Tibial nerve (tissue), 4 donors: Measurements from ENCODE around the gene EML6. TPM values are rescaled to one million over a fixed set of nuclear protein-coding genes. Genes with fewer than 3 reads are reported as not detected.

Experiments
- DNase-seq, 2 donors: peaks; one replicate each; pipeline ENCODE4 v3.0.0-alpha.2; 2019; ENCODE audit warnings: low spot score in 2 of 2
- H3K27ac ChIP-seq, 4 donors: fragments of 200-600 bp; sonication (generic) in 3 of 4; one replicate each; pipeline ENCODE4 v1.5.1; 2017 to 2019; ENCODE audit warnings: mild to moderate bottlenecking in 1 of 4
- H3K27me3 ChIP-seq, 2 donors: fragments of 200-600 bp; sonication (generic) in 1 of 2; one replicate each; pipeline versions ENCODE4 v1.5.1 to v1.6.0; 2017 to 2019
- H3K36me3 ChIP-seq, 3 donors: fragments of 200-600 bp; sonication (generic); one replicate each; pipeline ENCODE4 v1.5.1; 2018 to 2019
- H3K4me1 ChIP-seq, 4 donors: fragments of 200-600 bp; sonication (generic) in 3 of 4; one replicate each; pipeline ENCODE4 v1.5.1; 2017 to 2019
- H3K4me3 ChIP-seq, 4 donors: fragments of 200-600 bp; sonication (generic) in 3 of 4; one replicate each; pipeline ENCODE4 v1.5.1; 2017 to 2019; ENCODE audit warnings: mild to moderate bottlenecking in 1 of 4, moderate library complexity in 1 of 4
- H3K9me3 ChIP-seq, 4 donors: fragments of 200-600 bp; sonication (generic) in 3 of 4; one replicate each; pipeline ENCODE4 v1.5.1; 2017 to 2019
- EP300 ChIP-seq, 2 donors: sonication (generic); formaldehyde crosslinking; IDR thresholded peaks; one replicate each; pipeline ENCODE4 v1.6.1; 2017; ENCODE audit warnings: antibody characterized with exemption in 2 of 2, mild to moderate bottlenecking in 1 of 2
- POLR2A ChIP-seq, 2 donors: fragments of 450-650 bp; IDR thresholded peaks; one replicate each; pipeline ENCODE4 v1.6.1; 2017; ENCODE audit warnings: antibody characterized with exemption in 2 of 2, mild to moderate bottlenecking in 2 of 2, moderate library complexity in 2 of 2
- WGBS, 2 donors: methylation state at CpG; one replicate each; pipeline ENCODE4 v1.1.5; 2018; 5-methylcytosine and 5-hydroxymethylcytosine counted together
- total RNA-seq, 4 donors: library from RNA; depleted of rRNA; stranded (reverse); fragments of >200 nt; gene quantifications; one replicate each; pipeline ENCODE4 v1.1.0, GENCODE V29; 2016
- TF ChIP-seq, protein P1 (sequence below), 5 experiments: fragments of 200-600 bp in 3 of 5; fragments of 450-650 bp in 2 of 5; sonication (generic) in 3 of 5; IDR thresholded peaks; one replicate each; pipeline ENCODE4 v1.5.1; 2016 to 2019; ENCODE audit warnings: antibody characterized with exemption in 5 of 5, mild to moderate bottlenecking in 3 of 5, moderate library complexity in 2 of 5

The EML6 gene
- total RNA-seq, 4 donors from 2014 or later, result 0.60 to 18.0 (median 0.93) TPM

DNA sequence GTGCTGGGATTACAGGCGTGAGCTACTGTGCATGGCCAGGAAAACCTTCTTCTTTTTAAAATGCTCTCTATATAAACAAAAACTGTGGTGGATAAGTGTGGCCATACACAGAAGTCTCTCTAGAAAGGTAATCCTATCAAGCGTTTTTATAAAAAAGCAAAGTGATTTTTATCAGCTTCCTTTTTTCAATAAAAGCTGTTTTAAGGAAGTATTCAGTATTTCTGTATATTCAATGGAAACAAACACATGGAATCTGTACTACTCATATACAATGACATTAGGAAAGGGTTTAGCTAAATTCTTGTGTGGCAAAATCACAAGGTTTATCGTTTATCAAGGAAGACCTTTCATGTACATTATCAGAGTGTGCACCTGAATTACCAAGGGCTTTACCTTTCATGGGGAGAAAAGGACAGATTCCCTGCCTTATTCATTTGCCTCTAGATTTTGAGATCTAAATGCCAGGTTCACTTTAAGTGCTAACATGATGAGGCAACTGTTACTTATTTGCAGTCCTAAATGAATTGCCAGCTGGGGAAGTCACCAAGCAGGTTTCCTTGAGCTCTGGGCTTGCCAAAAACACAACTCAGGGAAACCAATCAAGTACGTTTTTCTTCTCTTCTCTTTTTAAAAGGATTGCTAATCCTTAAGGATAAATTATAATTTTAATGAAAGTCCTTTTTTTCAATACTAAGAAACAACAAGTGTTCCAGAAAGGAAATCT, 256.0 kb downstream of the EML6 start:
- H3K9me3 ChIP-seq, result no peaks in the 10 kb centered on the region
- TF ChIP-seq EP300 (IDR thresholded peaks at IDR 0.05), result no peak
- TF ChIP-seq, protein P1, sequence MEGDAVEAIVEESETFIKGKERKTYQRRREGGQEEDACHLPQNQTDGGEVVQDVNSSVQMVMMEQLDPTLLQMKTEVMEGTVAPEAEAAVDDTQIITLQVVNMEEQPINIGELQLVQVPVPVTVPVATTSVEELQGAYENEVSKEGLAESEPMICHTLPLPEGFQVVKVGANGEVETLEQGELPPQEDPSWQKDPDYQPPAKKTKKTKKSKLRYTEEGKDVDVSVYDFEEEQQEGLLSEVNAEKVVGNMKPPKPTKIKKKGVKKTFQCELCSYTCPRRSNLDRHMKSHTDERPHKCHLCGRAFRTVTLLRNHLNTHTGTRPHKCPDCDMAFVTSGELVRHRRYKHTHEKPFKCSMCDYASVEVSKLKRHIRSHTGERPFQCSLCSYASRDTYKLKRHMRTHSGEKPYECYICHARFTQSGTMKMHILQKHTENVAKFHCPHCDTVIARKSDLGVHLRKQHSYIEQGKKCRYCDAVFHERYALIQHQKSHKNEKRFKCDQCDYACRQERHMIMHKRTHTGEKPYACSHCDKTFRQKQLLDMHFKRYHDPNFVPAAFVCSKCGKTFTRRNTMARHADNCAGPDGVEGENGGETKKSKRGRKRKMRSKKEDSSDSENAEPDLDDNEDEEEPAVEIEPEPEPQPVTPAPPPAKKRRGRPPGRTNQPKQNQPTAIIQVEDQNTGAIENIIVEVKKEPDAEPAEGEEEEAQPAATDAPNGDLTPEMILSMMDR (IDR thresholded peaks at IDR 0.05), result no peak
- no peak for TF ChIP-seq POLR2A (IDR thresholded peaks at IDR 0.05)
- H3K4me1 ChIP-seq, result peaks cover 0 to 72% (median 14%) of the 10 kb centered on the region in 4 donors
- no peaks in the 10 kb centered on the region for H3K27me3 ChIP-seq
- DNase-seq, result no peak
- H3K27ac ChIP-seq, result no peak overlapping the region
- WGBS, 2 donors, result 65 to 68% methylated on average over 4 of the region's 4 CpGs
- H3K36me3 ChIP-seq, result peaks cover 0 to 14% (median 0%) of the 10 kb centered on the region in 3 donors
- no peak overlapping the region for H3K4me3 ChIP-seq

DNA sequence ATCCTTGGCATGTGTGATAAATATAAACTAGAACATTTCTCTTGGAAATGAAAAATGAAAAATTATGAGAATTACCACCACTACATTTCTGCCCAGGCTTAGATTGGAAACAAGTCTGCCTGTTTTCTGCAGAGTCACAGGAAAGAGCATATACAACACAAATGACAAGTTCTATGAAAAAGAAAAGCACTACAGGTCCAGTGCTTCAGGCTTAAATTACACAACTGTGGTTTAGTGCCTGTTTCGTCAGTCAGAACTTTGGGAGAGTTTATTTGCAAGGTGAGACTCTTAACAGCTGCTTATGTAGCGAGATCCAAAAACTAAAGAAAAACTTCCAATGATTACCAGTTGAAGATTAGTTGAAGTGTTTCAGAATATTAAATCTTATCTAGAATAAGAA, 257.9 kb downstream of the EML6 start:
- WGBS, 2 donors, result 81 to 86% methylated on average over 2 of the region's 2 CpGs
- DNase-seq, result no peak
- Histone ChIP-seq H3K4me3 (no peak overlapping the region), H3K27ac (no peak overlapping the region), H3K36me3 (peaks cover 0 to 14% (median 0%) of the 10 kb centered on the region in 3 donors), H3K9me3 (no peaks in the 10 kb centered on the region), H3K27me3 (no peaks in the 10 kb centered on the region), H3K4me1 (peaks cover 0 to 60% (median 5%) of the 10 kb centered on the region in 4 donors)
- no peak for TF ChIP-seq POLR2A (IDR thresholded peaks at IDR 0.05)
- no peak for TF ChIP-seq EP300 (IDR thresholded peaks at IDR 0.05)
- TF ChIP-seq, protein P1 (IDR thresholded peaks at IDR 0.05), result no peak

DNA sequence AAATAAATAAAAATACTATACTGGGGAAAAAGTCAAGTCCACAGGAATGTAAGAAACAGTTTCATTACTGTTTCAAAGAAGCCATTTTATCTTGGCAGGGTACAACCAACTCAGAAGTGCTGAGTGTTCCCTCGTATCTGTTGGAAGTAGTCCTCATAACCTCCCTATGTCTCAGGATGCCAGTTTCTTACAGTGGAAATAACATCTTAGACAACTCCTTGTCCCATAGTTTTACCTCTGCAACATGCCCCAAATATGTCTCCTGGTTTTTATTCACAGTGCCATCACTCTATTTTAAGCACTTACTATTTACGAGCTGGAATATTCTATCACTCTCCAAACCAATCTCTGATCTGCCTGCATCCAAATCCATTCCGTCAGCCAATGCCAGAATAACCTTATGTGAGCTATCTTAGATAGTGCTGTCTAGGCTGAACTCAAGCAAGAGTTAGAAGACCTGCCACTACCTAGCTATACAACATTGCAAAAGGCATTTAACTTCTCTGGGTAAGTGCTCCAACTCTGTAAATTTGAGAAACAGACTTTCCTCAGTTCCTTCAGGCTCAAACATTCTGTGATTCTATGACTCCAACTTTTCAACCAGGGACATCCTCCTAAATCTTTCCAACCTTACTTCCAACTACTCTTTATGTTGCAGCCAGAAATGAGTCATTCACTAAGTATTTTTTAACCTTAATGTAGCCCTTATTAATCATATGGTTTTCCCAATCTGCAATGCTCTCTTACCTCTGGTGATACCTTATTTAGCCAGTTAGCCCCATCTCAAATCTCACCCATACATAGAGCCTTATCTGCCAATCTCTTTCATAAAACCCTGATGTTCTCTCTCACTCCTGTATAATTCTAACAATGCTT, 260.1 kb downstream of the EML6 start:
- 43% methylated on average over 3 of the region's 3 CpGs for WGBS, 2 donors
- Histone ChIP-seq H3K27ac (no peak overlapping the region), H3K4me3 (no peak overlapping the region), H3K4me1 (peaks cover 0 to 62% (median 4%) of the 10 kb centered on the region in 4 donors), H3K9me3 (no peaks in the 10 kb centered on the region), H3K27me3 (no peaks in the 10 kb centered on the region), H3K36me3 (peaks cover 0 to 24% (median 0%) of the 10 kb centered on the region in 3 donors)
- TF ChIP-seq, protein P1 (IDR thresholded peaks at IDR 0.05), result no peak
- TF ChIP-seq EP300 (IDR thresholded peaks at IDR 0.05), result no peak
- no peak for TF ChIP-seq POLR2A (IDR thresholded peaks at IDR 0.05)
- DNase-seq, result no peak

DNA sequence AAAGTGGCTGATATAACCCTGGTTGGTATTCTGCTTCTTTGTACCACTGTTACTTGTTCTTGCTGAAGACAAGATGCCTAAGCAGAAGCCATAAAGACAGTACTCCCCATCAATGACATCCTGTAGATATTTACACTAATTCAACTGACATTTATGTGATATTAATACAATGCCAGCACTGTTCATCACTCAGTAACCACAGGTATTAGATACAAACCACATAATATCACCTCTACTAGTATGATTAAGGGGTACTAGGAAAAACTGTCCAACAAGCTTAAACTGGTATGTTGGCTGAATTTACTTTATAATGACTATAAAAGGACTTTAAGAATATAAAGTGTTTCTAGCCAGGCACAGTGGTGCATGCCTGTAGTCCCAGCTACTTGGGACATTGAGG, 261.0 kb downstream of the EML6 start:
- no peak overlapping the region for H3K4me3 ChIP-seq
- H3K9me3 ChIP-seq, result no peaks in the 10 kb centered on the region
- H3K36me3 ChIP-seq, result peaks cover 0 to 24% (median 0%) of the 10 kb centered on the region in 3 donors
- H3K4me1 ChIP-seq, result peaks cover 0 to 64% (median 4%) of the 10 kb centered on the region in 4 donors
- no peaks in the 10 kb centered on the region for H3K27me3 ChIP-seq
- H3K27ac ChIP-seq, result no peak overlapping the region
- TF ChIP-seq POLR2A (IDR thresholded peaks at IDR 0.05), result no peak
- TF ChIP-seq, protein P1 (IDR thresholded peaks at IDR 0.05), result no peak
- TF ChIP-seq EP300 (IDR thresholded peaks at IDR 0.05), result no peak
- no peak for DNase-seq

DNA sequence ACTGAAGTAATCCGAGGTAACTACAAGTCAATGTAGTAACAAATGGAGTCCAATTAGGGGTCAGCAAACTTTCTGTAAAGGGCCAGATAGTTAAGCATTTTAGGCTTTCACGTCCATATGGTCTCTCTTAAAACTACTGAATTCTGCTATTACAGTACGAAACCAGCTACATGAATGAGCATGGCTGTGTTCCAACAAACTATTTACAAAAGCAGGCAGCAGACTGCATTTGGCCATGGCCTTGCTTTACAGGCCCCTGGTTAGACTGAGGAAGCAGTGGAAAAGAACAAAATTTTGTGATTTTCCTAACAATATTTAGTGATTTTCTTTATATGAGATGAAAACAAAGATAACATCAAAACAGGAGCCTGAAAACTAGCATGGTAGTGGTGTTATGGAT, 262.8 kb downstream of the EML6 start:
- TF ChIP-seq, protein P1 (IDR thresholded peaks at IDR 0.05), result no peak
- no peak for TF ChIP-seq EP300 (IDR thresholded peaks at IDR 0.05)
- TF ChIP-seq POLR2A (IDR thresholded peaks at IDR 0.05), result no peak
- peaks cover 0 to 20% (median 0%) of the 10 kb centered on the region in 3 donors for H3K36me3 ChIP-seq
- 38 to 49% methylated on average over 3 of the region's 3 CpGs for WGBS, 2 donors
- no peaks in the 10 kb centered on the region for H3K9me3 ChIP-seq
- H3K4me3 ChIP-seq, result no peak overlapping the region
- no peak overlapping the region for H3K27ac ChIP-seq
- no peak for DNase-seq
- H3K4me1 ChIP-seq, result peaks cover 0 to 62% (median 4%) of the 10 kb centered on the region in 4 donors
- H3K27me3 ChIP-seq, result no peaks in the 10 kb centered on the region
